K562 (cell line): ENCODE results near the gene CNRIP1. TPM values are rescaled to one million over a fixed set of nuclear protein-coding genes. Genes with fewer than 3 reads are reported as not detected.

Experiments used
- EP400 ChIP-seq: fragments of 450-650 bp; IDR thresholded peaks from 2 replicates; pipeline ENCODE4 v1.6.1; 2017; ENCODE audit warnings: antibody characterized with exemption, mild to moderate bottlenecking, moderate library complexity
- HDGF ChIP-seq: fragments of 450-650 bp; IDR thresholded peaks from 2 replicates; pipeline ENCODE4 v1.6.1; 2016
- HMG20B ChIP-seq: fragments of 250-450 bp; sonication (Bioruptor Pico); IDR thresholded peaks from 2 replicates; pipeline ENCODE4 v1.5.0; 2021; ENCODE audit warnings: mild to moderate bottlenecking
- HNRNPUL1 ChIP-seq: fragments of 200-400 bp; formaldehyde crosslinking; IDR thresholded peaks from 2 replicates; pipeline ENCODE4 v1.6.1; 2017; ENCODE audit warnings: low read length
- HSF4 ChIP-seq: fragments of 250-450 bp; sonication (Bioruptor Pico); IDR thresholded peaks from 2 replicates; pipeline ENCODE4 v2.1.2; 2022; ENCODE audit warnings: mild to moderate bottlenecking, moderate library complexity, borderline replicate concordance
- KLF13 ChIP-seq: fragments of 450-650 bp; IDR thresholded peaks from 2 replicates; pipeline ENCODE4 v1.6.1; 2016; ENCODE audit warnings: missing genetic modification characterization, low read depth, mild to moderate bottlenecking, missing compliant biosample characterization, moderate library complexity, borderline replicate concordance
- LEF1 ChIP-seq: fragments of 450-650 bp; IDR thresholded peaks from 2 replicates; pipeline ENCODE4 v1.6.1; 2016; ENCODE audit warnings: mild to moderate bottlenecking
- PHF20 ChIP-seq: fragments of 450-650 bp; IDR thresholded peaks from 2 replicates; pipeline ENCODE4 v1.6.1; 2018; ENCODE audit not compliant: partially characterized antibody
- PTRF ChIP-seq: fragments of 450-650 bp; IDR thresholded peaks from 2 replicates; pipeline ENCODE4 v1.6.1; 2016; ENCODE audit warnings: mild to moderate bottlenecking, missing genetic modification characterization, missing compliant biosample characterization
- PTTG1 ChIP-seq: fragments of 450-650 bp; IDR thresholded peaks from 2 replicates; pipeline ENCODE4 v1.6.1; 2016; ENCODE audit warnings: low read depth, mild to moderate bottlenecking, missing genetic modification characterization, missing compliant biosample characterization
- SREBF2 ChIP-seq: sonication (generic); formaldehyde crosslinking; IDR thresholded peaks from 2 replicates; pipeline ENCODE4 v1.4.0; 2020; ENCODE audit warnings: mild to moderate bottlenecking, missing genetic modification reagents
- TEAD4 ChIP-seq, 2 experiments: sonication (generic) in 1 of 2; formaldehyde crosslinking in 1 of 2; IDR thresholded peaks; 2 replicates each; pipeline versions ENCODE4 v1.6.1 to v1.8.0; 2012 to 2022; ENCODE audit warnings: borderline replicate concordance in 1 of 2, inconsistent platforms in 1 of 2, low read length in 1 of 2, mild to moderate bottlenecking in 1 of 2, missing genetic modification reagents in 1 of 2
- ZNF121 ChIP-seq: sonication (generic); formaldehyde crosslinking; conservative IDR thresholded peaks from 2 replicates; pipeline ENCODE4 v1.8.0; 2022; ENCODE audit warnings: missing genetic modification reagents
- polyA plus RNA-seq, 8 experiments: library from polyadenylated mRNA; depleted of rRNA in 4 of 8; stranded (reverse) in 5 of 8; unstranded in 3 of 8; fragments of >200 nt; fragmentation: Nextera tagmentation in 2 of 8; fragmentation: Illumina TruSeq in 1 of 8; extraction: Ambion mirVana in 2 of 8; extraction: Trizol in 1 of 8; gene quantifications; 2 replicates each; pipeline versions ENCODE4 v1.2.1 to v1.2.3, GENCODE V29; 2011 to 2014; ENCODE audit warnings: inconsistent platforms in 1 of 8, missing spikeins in 1 of 8
- total RNA-seq, 7 experiments: library from RNA; depleted of rRNA in 6 of 7; stranded (reverse); fragments of >200 nt in 6 of 7; fragmentation: Illumina TruSeq in 2 of 7; extraction: Trizol in 2 of 7; gene quantifications; 2 replicates each; pipeline versions ENCODE4 v1.2.1 to v1.2.3, GENCODE V29; 2011 to 2021; ENCODE audit warnings: low replicate concordance in 1 of 7
- TF ChIP-seq, protein P1 (sequence below): fragments of 250-450 bp; sonication (Bioruptor Pico); IDR thresholded peaks from 2 replicates; pipeline ENCODE4 v1.4.0; 2020
- TF ChIP-seq, protein P2 (sequence below): sonication (generic); formaldehyde crosslinking; IDR thresholded peaks from 2 replicates; pipeline ENCODE4 v1.8.1; 2023; ENCODE audit warnings: mild to moderate bottlenecking, missing genetic modification reagents
- TF ChIP-seq, protein P3 (sequence below): fragments of 250-450 bp; sonication (Bioruptor Pico); IDR thresholded peaks from 2 replicates; pipeline ENCODE4 v1.8.0; 2021; ENCODE audit warnings: moderate library complexity, mild to moderate bottlenecking, inconsistent platforms

Gene CNRIP1
- total and polyA plus RNA-seq, 9 of the 15 experiments (the other 6 are each of a cell fraction or from before 2014, with no cell fraction given) = 0.59 to 2.1 (median 1.5) TPM

DNA sequence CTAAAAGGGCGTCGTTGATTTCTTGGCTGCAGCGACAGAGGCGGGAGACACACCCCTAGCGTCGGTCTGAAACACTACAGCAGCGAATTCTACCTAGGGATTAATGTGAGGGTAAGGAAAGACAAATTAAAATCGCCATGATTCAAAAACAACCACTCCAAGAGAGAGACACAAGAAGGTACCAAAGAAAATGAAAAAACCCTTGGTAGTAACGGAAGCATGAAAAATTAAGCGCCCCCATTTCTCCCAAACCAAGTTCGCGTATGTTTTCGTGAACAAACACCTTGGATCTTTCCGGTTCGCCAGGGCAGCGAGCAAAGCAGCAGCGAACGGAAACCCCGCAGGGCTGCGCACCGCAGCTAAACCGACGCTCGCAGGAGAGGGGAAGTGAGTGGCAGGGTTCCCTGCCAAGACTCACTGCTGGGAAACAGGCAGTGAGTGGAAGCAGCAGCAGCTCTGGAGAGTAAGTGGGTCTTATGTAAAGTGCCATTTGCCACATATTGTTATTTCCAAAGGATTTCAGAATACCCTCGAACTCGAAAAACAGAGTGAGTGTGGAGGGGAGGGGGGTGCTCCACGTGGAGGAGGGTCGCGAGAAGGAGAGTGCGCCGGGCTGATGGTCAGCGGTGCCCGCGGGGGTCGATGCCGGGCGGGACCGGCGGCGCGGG is 68.4 kb downstream of the CNRIP1 start (continued):
- TF ChIP-seq, protein P1, sequence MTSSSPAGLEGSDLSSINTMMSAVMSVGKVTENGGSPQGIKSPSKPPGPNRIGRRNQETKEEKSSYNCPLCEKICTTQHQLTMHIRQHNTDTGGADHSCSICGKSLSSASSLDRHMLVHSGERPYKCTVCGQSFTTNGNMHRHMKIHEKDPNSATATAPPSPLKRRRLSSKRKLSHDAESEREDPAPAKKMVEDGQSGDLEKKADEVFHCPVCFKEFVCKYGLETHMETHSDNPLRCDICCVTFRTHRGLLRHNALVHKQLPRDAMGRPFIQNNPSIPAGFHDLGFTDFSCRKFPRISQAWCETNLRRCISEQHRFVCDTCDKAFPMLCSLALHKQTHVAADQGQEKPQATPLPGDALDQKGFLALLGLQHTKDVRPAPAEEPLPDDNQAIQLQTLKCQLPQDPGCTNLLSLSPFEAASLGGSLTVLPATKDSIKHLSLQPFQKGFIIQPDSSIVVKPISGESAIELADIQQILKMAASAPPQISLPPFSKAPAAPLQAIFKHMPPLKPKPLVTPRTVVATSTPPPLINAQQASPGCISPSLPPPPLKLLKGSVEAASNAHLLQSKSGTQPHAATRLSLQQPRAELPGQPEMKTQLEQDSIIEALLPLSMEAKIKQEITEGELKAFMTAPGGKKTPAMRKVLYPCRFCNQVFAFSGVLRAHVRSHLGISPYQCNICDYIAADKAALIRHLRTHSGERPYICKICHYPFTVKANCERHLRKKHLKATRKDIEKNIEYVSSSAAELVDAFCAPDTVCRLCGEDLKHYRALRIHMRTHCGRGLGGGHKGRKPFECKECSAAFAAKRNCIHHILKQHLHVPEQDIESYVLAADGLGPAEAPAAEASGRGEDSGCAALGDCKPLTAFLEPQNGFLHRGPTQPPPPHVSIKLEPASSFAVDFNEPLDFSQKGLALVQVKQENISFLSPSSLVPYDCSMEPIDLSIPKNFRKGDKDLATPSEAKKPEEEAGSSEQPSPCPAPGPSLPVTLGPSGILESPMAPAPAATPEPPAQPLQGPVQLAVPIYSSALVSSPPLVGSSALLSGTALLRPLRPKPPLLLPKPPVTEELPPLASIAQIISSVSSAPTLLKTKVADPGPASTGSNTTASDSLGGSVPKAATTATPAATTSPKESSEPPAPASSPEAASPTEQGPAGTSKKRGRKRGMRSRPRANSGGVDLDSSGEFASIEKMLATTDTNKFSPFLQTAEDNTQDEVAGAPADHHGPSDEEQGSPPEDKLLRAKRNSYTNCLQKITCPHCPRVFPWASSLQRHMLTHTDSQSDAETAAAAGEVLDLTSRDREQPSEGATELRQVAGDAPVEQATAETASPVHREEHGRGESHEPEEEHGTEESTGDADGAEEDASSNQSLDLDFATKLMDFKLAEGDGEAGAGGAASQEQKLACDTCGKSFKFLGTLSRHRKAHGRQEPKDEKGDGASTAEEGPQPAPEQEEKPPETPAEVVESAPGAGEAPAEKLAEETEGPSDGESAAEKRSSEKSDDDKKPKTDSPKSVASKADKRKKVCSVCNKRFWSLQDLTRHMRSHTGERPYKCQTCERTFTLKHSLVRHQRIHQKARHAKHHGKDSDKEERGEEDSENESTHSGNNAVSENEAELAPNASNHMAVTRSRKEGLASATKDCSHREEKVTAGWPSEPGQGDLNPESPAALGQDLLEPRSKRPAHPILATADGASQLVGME = no peak
- no peak for TF ChIP-seq PTTG1
- no peak for TF ChIP-seq PTRF (tag)
- TF ChIP-seq HDGF = no peak
- no peak for TF ChIP-seq KLF13 (tag)
- no peak for TF ChIP-seq HNRNPUL1
- no peak for TF ChIP-seq SREBF2 (CRISPR knock-in tag)
- peak; percentile 19 for TF ChIP-seq TEAD4 (IDR thresholded peaks at IDR 0.05; ENCODE audit: low read length)
- no peak for TF ChIP-seq TEAD4 (CRISPR knock-in tag; IDR thresholded peaks at IDR 0.05; ENCODE audit: borderline replicate concordance)
- TF ChIP-seq, protein P2, sequence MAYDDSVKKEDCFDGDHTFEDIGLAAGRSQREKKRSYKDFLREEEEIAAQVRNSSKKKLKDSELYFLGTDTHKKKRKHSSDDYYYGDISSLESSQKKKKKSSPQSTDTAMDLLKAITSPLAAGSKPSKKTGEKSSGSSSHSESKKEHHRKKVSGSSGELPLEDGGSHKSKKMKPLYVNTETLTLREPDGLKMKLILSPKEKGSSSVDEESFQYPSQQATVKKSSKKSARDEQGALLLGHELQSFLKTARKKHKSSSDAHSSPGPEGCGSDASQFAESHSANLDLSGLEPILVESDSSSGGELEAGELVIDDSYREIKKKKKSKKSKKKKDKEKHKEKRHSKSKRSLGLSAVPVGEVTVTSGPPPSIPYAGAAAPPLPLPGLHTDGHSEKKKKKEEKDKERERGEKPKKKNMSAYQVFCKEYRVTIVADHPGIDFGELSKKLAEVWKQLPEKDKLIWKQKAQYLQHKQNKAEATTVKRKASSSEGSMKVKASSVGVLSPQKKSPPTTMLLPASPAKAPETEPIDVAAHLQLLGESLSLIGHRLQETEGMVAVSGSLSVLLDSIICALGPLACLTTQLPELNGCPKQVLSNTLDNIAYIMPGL (CRISPR knock-in tag) = no peak
- TF ChIP-seq, protein P3, sequence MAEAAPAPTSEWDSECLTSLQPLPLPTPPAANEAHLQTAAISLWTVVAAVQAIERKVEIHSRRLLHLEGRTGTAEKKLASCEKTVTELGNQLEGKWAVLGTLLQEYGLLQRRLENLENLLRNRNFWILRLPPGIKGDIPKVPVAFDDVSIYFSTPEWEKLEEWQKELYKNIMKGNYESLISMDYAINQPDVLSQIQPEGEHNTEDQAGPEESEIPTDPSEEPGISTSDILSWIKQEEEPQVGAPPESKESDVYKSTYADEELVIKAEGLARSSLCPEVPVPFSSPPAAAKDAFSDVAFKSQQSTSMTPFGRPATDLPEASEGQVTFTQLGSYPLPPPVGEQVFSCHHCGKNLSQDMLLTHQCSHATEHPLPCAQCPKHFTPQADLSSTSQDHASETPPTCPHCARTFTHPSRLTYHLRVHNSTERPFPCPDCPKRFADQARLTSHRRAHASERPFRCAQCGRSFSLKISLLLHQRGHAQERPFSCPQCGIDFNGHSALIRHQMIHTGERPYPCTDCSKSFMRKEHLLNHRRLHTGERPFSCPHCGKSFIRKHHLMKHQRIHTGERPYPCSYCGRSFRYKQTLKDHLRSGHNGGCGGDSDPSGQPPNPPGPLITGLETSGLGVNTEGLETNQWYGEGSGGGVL (CRISPR knock-in tag) = no peak
- TF ChIP-seq HSF4 (CRISPR knock-in tag) = no peak
- no peak for TF ChIP-seq ZNF121 (CRISPR knock-in tag)
- TF ChIP-seq HMG20B = no peak
- no peak for TF ChIP-seq PHF20
- no peak for TF ChIP-seq LEF1
- peak; percentile 56 for TF ChIP-seq EP400
